ENCODE results near the gene CETP. TPM values are rescaled to one million over a fixed set of nuclear protein-coding genes. Genes with fewer than 3 reads are reported as not detected.

CETP gene
- 1 to 10 TPM in 1 of 4 donors, under 1 TPM in 2, not detected in 1; 0.19 to 1.2 (median 0.52) TPM for total RNA-seq

GRCh38 chr16:56961851-56962281 lies at the start of gene CETP:
Gene CETP (plus strand): TSS chr16:56961950. CDS start chr16:56961980, 30 bp downstream.
- TF ChIP-seq EP300 (IDR thresholded peaks at IDR 0.05) (no peak), CTCF (IDR thresholded peaks at IDR 0.05) (no peak), POLR2AphosphoS5 (IDR thresholded peaks at IDR 0.05) (no peak), POLR2A (IDR thresholded peaks at IDR 0.05; ENCODE audit: low read depth) (no peak)
- no peak within 1 kb of the TSS for H3K4me3 ChIP-seq
- WGBS: 75% methylated on average over 7 of the region's 12 CpGs
- no peak within 1 kb of the TSS for H3K27ac ChIP-seq (replicated peaks in 1 of 4)
- DNase-seq (ENCODE audit: extremely low spot score): no peak
- H3K4me1 ChIP-seq: peaks cover 28 to 45% (median 35%) of the 10 kb centered on the region in 4 donors
- intact Hi-C loops (cut with DNase I): no loop called here
- no peaks in the 10 kb centered on the region for H3K36me3 ChIP-seq
- H3K9me3 ChIP-seq: no peaks in the 10 kb centered on the region
- H3K27me3 ChIP-seq: no peaks in the 10 kb centered on the region

DNA sequence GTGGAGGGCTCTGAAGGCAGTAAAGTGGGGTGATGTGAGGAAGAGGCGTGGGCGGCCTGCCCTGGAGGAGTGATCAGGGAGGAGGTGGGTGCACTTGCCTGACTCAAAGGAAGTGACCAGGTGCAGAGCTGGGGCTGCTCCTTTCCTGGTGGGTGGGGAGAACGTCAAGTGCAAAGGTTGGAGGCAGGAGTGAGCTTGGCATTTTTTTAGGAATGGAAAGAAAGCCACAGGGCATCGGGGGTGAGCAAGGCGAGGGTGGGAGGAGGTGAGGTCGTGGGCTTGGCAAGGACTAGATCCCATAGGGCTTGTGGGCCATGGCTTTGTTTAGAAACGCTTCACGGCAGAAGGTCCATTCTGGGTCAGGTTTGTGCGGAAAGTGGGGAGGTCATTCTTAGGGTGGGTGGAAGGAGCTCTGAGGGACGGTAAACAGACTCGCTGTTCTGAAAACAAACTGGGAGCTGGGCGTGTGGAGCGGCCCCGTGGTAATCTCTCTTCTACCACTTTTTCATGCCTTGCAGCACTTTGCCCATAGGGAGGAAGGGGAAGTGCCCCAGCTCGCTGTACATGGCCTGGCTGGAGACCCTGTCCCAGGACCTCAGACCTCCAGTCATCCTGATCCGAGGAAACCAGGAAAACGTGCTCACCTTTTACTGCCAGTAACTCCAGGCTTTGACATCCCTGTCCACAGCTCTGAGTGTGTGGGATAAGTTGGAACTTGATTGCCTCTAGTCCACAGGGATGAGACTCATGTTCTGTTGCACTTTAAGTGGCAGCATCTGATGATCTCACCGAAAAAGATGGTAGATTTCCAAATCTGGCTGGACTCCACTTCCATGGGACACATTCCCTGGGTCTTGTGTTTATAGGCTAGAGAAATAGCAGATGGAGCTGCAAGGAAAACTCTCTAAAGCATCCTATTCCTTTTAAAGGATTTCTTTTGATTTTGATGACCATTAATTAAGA lies 48.7 kb upstream of the CETP start:
- Histone ChIP-seq H3K9me3 (no peaks in the 10 kb centered on the region), H3K4me3 (no peak overlapping the region), H3K36me3 (no peaks in the 10 kb centered on the region), H3K27me3 (peaks cover 0 to 9% (median 0%) of the 10 kb centered on the region in 4 donors), H3K4me1 (peaks cover 14 to 25% (median 18%) of the 10 kb centered on the region in 4 donors), H3K27ac (replicated peaks in 1 of 4) (no peak overlapping the region)
- TF ChIP-seq CTCF (IDR thresholded peaks at IDR 0.05) (no peak), EP300 (IDR thresholded peaks at IDR 0.05) (no peak), POLR2AphosphoS5 (IDR thresholded peaks at IDR 0.05) (no peak), POLR2A (IDR thresholded peaks at IDR 0.05; ENCODE audit: low read depth) (no peak)
- intact Hi-C loops (cut with DNase I): no loop called here
- 83% methylated on average over 17 of the region's 18 CpGs for WGBS
- no peak for DNase-seq (ENCODE audit: extremely low spot score)

DNA sequence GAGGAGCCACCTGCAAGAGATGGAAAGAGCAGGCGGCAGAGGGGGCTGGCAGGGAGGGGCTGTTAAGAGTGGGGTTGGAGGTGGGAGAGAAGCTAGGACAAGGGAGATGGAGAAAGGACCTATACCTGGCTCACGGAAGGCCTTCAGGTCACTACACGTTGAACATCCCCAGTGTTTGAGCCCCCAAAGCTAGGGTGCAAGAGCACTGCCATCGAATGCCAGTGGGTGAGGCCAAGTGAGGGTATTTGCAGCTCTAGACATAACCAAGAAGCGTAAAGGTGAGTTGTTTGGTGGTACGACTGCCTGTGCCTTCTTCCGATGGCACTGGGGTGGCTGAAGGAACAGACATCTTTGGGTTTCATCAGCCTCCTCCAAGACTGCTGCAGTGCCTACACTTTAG lies 46.9 kb upstream of the CETP start:
- Histone ChIP-seq H3K4me1 (peaks cover 14 to 25% (median 18%) of the 10 kb centered on the region in 4 donors), H3K9me3 (no peaks in the 10 kb centered on the region), H3K27me3 (peaks cover 0 to 11% (median 0%) of the 10 kb centered on the region in 4 donors), H3K27ac (replicated peaks in 1 of 4) (no peak overlapping the region), H3K4me3 (no peak overlapping the region), H3K36me3 (no peaks in the 10 kb centered on the region)
- 96% methylated on average over 6 of the region's 7 CpGs for WGBS
- TF ChIP-seq POLR2AphosphoS5 (IDR thresholded peaks at IDR 0.05) (no peak), EP300 (IDR thresholded peaks at IDR 0.05) (no peak), POLR2A (IDR thresholded peaks at IDR 0.05; ENCODE audit: low read depth) (no peak), CTCF (IDR thresholded peaks at IDR 0.05) (no peak)
- intact Hi-C loops (cut with DNase I): no loop called here
- DNase-seq (ENCODE audit: extremely low spot score): no peak

DNA sequence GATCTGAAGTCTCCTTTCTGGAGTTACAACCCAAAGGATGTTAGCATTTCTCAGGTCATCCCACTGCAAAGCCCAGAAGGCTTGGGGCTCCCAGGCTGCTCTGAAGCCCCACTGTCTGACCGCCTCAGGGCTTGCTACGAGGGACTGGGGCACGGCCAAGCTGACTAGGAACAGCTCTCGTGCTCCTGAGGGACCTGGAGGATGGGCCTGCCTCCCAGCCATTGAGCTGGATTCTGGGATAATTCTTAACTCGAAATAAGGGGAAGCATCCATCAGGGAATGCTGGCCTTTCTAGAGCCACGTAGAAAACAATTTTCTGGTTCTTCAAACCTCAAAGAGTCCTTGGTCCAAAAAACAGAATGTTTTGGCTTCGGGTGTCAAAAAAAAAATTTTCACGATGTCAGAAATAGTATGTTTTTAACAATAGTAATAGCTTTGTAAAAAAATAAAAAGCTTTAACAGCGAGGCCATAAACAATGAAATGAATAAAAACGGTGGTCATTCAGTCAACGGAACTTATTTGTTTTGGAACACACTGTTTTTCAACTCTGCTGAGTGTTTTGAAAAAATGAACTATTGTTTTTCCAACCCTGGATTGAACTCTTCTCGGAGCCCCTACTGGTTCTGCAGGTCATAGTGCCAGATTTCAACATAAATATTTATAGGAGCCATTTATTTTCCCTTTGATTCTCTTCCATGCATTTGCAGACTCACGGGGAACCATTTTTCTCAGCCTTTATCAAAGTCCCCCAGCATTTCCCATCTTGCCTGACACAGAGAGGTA lies 46.2 kb upstream of the CETP start:
- no peak for DNase-seq (ENCODE audit: extremely low spot score)
- Histone ChIP-seq H3K4me3 (no peak overlapping the region), H3K4me1 (peaks cover 14 to 25% (median 18%) of the 10 kb centered on the region in 4 donors), H3K27me3 (peaks cover 0 to 11% (median 0%) of the 10 kb centered on the region in 4 donors), H3K36me3 (no peaks in the 10 kb centered on the region), H3K27ac (replicated peaks in 1 of 4) (peak overlapping the region in 1 of 4 donors; percentile 59), H3K9me3 (no peaks in the 10 kb centered on the region)
- TF ChIP-seq POLR2AphosphoS5 (IDR thresholded peaks at IDR 0.05) (no peak), POLR2A (IDR thresholded peaks at IDR 0.05; ENCODE audit: low read depth) (no peak), CTCF (IDR thresholded peaks at IDR 0.05) (no peak), EP300 (IDR thresholded peaks at IDR 0.05) (no peak)
- 68% methylated on average over 12 of the region's 13 CpGs for WGBS
- intact Hi-C loops (cut with DNase I): no loop called here
